OCI-LY1 (cell line): ENCODE results near the gene UVSSA.

ENCODE experiments used
- H2AFZ ChIP-seq: fragments of 200-600 bp; sonication (generic), shearing (Covaris generic); 2 replicates; pipeline ENCODE4 v1.6.0; 2014; ENCODE audit warnings: antibody characterized with exemption, mild to moderate bottlenecking, low read length
- H3F3A ChIP-seq: fragments of 200-600 bp; sonication (generic), shearing (Covaris generic); 2 replicates; pipeline ENCODE4 v1.6.0; 2014; ENCODE audit warnings: mild to moderate bottlenecking, antibody characterized with exemption, low read length, moderate library complexity; ENCODE audit not compliant: insufficient read depth
- H3K27ac ChIP-seq: fragments of 200-600 bp; sonication (generic); 2 replicates; pipeline ENCODE4 v1.5.1; 2014; ENCODE audit warnings: low read length, mixed run types, mild to moderate bottlenecking, low read depth; ENCODE audit not compliant: poor library complexity, severe bottlenecking
- H3K27me3 ChIP-seq: fragments of 200-600 bp; sonication (generic); 2 replicates; pipeline ENCODE4 v1.6.0; 2014; ENCODE audit warnings: antibody characterized with exemption, mild to moderate bottlenecking, low read length, moderate library complexity; ENCODE audit not compliant: insufficient read depth
- H3K36me3 ChIP-seq: fragments of 200-600 bp; sonication (generic); 2 replicates; pipeline ENCODE4 v1.6.1; 2014; ENCODE audit warnings: mild to moderate bottlenecking, antibody characterized with exemption, low read length, moderate library complexity, mixed read lengths; ENCODE audit not compliant: insufficient read depth
- H3K4me1 ChIP-seq: fragments of 200-600 bp; sonication (generic); 2 replicates; pipeline ENCODE4 v1.5.1; 2014; ENCODE audit warnings: mild to moderate bottlenecking, low read length, moderate library complexity; ENCODE audit not compliant: insufficient read depth, severe bottlenecking
- H3K4me2 ChIP-seq: fragments of 200-600 bp; sonication (generic), shearing (Covaris generic); 2 replicates; pipeline ENCODE4 v1.6.1; 2014; ENCODE audit warnings: low read length
- H3K4me3 ChIP-seq: fragments of 200-600 bp; sonication (generic); 2 replicates; pipeline ENCODE4 v1.5.1; 2014; ENCODE audit warnings: low read length, low read depth, mild to moderate bottlenecking, mixed read lengths; ENCODE audit not compliant: poor library complexity, severe bottlenecking
- H3K79me2 ChIP-seq: fragments of 200-600 bp; shearing (Covaris generic); 2 replicates; pipeline ENCODE4 v1.6.1; 2016; ENCODE audit warnings: mixed run types, low read length, mixed read lengths; ENCODE audit not compliant: insufficient read depth
- H3K9ac ChIP-seq: fragments of 200-600 bp; sonication (generic), shearing (Covaris generic); 2 replicates; pipeline ENCODE4 v1.6.1; 2014; ENCODE audit warnings: mild to moderate bottlenecking, low read length, mixed read lengths
- H3K9me2 ChIP-seq: fragments of 200-600 bp; sonication (generic), shearing (Covaris generic); 2 replicates; pipeline ENCODE4 v1.6.1; 2014; ENCODE audit warnings: low read depth, mild to moderate bottlenecking, low read length, mixed read lengths
- H3K9me3 ChIP-seq: fragments of 200-600 bp; shearing (Covaris generic); 2 replicates; pipeline ENCODE4 v1.6.1; 2014; ENCODE audit warnings: low read length, mixed read lengths
- H4K20me1 ChIP-seq: fragments of 200-600 bp; sonication (generic), shearing (Covaris generic); 2 replicates; pipeline ENCODE4 v1.6.0; 2016; ENCODE audit warnings: mild to moderate bottlenecking, low read length; ENCODE audit not compliant: insufficient read depth
- EZH2 ChIP-seq: fragments of 200-600 bp; sonication (generic), shearing (Covaris generic); IDR thresholded peaks from 2 replicates; pipeline ENCODE4 v1.8.0; 2017; ENCODE audit warnings: borderline replicate concordance, mixed run types, mild to moderate bottlenecking, antibody characterized with exemption, low read length, moderate library complexity, mixed read lengths
- TF ChIP-seq, protein P1 (sequence below): fragments of 200-600 bp; sonication (generic), shearing (Covaris generic); IDR thresholded peaks from 2 replicates; pipeline ENCODE4 v1.5.1; 2017; ENCODE audit warnings: mild to moderate bottlenecking, antibody characterized with exemption, low read length, moderate library complexity, mixed read lengths

Gene UVSSA

DNA sequence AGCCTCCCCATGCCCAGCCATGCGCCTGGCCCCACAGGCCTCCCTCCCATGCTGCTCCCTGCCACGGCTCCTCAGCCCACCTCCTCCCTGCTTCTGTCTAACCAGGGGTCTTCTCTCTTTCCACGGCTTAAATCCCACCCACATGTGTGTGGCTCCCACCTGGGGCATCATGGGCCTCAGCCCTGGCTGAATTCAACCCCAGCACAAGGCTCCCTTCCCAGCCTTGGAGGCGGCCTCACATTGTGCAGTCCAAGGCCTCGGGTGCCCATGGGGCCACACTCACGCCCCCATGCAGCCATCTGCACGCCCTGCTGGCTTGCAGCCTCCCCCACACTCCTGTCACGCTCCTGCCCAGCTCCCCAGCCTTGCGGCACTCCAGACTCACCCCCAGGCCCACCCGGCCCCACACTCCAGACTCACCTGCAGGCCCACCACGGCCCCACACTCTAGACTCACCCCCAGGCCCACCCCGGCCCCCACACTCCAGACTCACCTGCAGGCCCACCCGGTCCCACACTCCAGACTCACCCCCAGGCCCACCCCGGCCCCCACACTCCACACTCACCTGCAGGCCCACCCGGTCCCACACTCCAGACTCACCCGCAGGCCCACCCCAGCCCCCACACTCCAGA lies 30.4 kb upstream of the UVSSA start:
- TF ChIP-seq EZH2: no peak
- TF ChIP-seq, protein P1, sequence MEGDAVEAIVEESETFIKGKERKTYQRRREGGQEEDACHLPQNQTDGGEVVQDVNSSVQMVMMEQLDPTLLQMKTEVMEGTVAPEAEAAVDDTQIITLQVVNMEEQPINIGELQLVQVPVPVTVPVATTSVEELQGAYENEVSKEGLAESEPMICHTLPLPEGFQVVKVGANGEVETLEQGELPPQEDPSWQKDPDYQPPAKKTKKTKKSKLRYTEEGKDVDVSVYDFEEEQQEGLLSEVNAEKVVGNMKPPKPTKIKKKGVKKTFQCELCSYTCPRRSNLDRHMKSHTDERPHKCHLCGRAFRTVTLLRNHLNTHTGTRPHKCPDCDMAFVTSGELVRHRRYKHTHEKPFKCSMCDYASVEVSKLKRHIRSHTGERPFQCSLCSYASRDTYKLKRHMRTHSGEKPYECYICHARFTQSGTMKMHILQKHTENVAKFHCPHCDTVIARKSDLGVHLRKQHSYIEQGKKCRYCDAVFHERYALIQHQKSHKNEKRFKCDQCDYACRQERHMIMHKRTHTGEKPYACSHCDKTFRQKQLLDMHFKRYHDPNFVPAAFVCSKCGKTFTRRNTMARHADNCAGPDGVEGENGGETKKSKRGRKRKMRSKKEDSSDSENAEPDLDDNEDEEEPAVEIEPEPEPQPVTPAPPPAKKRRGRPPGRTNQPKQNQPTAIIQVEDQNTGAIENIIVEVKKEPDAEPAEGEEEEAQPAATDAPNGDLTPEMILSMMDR: no peak
- H3K27ac ChIP-seq: no peak overlapping the region
- H3K9me3 ChIP-seq: no peaks in the 10 kb centered on the region
- no peak overlapping the region for H3K9ac ChIP-seq
- H3F3A ChIP-seq: no peaks in the 10 kb centered on the region
- no peaks in the 10 kb centered on the region for H3K9me2 ChIP-seq
- H3K36me3 ChIP-seq: peaks cover 38% of the 10 kb centered on the region
- H3K4me1 ChIP-seq: no peaks in the 10 kb centered on the region
- H3K4me3 ChIP-seq: no peak overlapping the region
- H3K4me2 ChIP-seq: no peak overlapping the region
- no peaks in the 10 kb centered on the region for H3K27me3 ChIP-seq
- H2AFZ ChIP-seq: no peak overlapping the region
- H3K79me2 ChIP-seq: no peaks in the 10 kb centered on the region
- no peaks in the 10 kb centered on the region for H4K20me1 ChIP-seq

DNA sequence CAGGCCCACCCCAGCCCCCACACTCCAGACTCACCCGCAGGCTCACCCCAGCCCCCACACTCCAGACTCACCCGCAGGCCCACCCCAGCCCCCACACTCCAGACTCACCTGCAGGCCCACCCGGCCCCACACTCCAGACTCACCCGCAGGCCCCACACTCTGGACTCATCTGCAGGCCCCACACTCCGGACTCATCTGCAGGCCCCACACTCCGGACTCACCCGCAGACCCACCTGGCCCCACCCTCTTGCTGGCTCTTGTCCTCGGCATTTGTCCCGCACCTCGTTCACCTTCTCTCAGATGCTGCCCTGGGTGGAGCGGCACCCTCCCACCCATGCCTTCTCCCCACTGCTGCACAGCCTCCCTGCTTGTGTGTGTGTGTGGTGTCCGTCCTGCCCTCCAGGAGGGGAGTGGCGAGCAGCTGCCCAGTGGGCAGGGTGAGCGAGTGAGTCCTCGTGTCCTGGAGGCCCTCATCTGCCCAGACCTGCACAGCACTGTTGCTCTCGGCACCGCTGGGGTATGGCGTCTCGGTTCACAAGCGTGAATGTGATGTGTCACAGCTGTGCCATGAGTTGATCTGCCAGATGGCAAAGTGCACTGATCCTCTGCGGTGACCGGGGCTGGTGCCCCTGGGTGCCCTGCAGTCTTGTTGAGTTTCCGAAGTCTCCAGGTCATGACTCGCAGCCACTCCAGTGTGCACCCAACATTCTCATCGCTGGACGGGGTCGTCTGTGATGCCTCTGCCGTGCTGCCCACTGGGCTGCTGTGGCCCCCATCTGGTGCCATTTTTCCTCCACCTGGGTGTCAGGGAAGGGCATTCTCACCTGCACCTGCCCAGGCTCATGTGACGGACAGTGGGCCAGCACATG lies 29.6 kb upstream of the UVSSA start:
- no peaks in the 10 kb centered on the region for H3F3A ChIP-seq
- no peaks in the 10 kb centered on the region for H3K9me2 ChIP-seq
- H2AFZ ChIP-seq: no peak overlapping the region
- H3K9ac ChIP-seq: no peak overlapping the region
- H3K27ac ChIP-seq: no peak overlapping the region
- H3K9me3 ChIP-seq: no peaks in the 10 kb centered on the region
- H3K79me2 ChIP-seq: no peaks in the 10 kb centered on the region
- no peaks in the 10 kb centered on the region for H4K20me1 ChIP-seq
- no peak overlapping the region for H3K4me2 ChIP-seq
- H3K27me3 ChIP-seq: no peaks in the 10 kb centered on the region
- no peaks in the 10 kb centered on the region for H3K4me1 ChIP-seq
- H3K36me3 ChIP-seq: peaks cover 32% of the 10 kb centered on the region
- TF ChIP-seq EZH2: no peak
- TF ChIP-seq, protein P1: no peak
- H3K4me3 ChIP-seq: no peak overlapping the region

DNA sequence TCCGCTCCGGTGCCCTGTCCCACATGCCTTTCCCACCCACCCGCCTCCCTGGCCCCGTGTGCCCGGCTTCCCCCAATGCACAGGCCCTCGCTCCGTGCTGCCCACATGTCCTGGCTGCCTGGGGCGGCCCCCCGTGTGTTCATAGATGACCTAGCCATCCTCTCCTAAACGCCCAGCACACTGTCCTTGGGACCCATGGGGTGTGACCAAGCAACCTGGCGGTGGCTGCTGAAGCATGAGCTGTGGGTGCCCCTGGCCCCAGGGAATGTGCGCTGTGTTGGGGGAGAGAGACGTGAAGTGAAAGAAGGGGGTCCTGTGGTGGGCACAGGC lies 29.0 kb upstream of the UVSSA start:
- no peaks in the 10 kb centered on the region for H3K4me1 ChIP-seq
- H2AFZ ChIP-seq: no peak overlapping the region
- no peaks in the 10 kb centered on the region for H3F3A ChIP-seq
- no peaks in the 10 kb centered on the region for H3K79me2 ChIP-seq
- no peak overlapping the region for H3K4me2 ChIP-seq
- H3K36me3 ChIP-seq: peaks cover 26% of the 10 kb centered on the region
- H3K9me2 ChIP-seq: no peaks in the 10 kb centered on the region
- no peak overlapping the region for H3K4me3 ChIP-seq
- no peaks in the 10 kb centered on the region for H3K9me3 ChIP-seq
- TF ChIP-seq, protein P1: no peak
- no peaks in the 10 kb centered on the region for H3K27me3 ChIP-seq
- H3K9ac ChIP-seq: no peak overlapping the region
- no peak overlapping the region for H3K27ac ChIP-seq
- H4K20me1 ChIP-seq: no peaks in the 10 kb centered on the region
